Sigmoid colon (tissue), 7 donors: ENCODE measurements around the gene PRDM10. TPM values are rescaled to one million over a fixed set of nuclear protein-coding genes. Genes with fewer than 3 reads are reported as not detected.

Experiments
- DNase-seq: peaks from one replicate; pipeline ENCODE4 v3.0.0-alpha.2; 2019
- H3K27ac ChIP-seq, 4 donors: fragments of 200-600 bp; sonication (generic); one replicate each; pipeline ENCODE4 v1.5.1; 2016 to 2019; ENCODE audit warnings: mild to moderate bottlenecking in 1 of 4
- H3K27me3 ChIP-seq, 3 donors: fragments of 200-600 bp; sonication (generic); one replicate each; pipeline ENCODE4 v1.5.1; 2019; ENCODE audit warnings: mild to moderate bottlenecking in 1 of 3
- H3K36me3 ChIP-seq, 4 donors: fragments of 200-600 bp; sonication (generic); one replicate each; pipeline ENCODE4 v1.5.1; 2016 to 2019
- H3K4me1 ChIP-seq, 4 donors: fragments of 200-600 bp; sonication (generic); one replicate each; pipeline ENCODE4 v1.5.1; 2017 to 2019
- H3K4me3 ChIP-seq, 4 donors: fragments of 200-600 bp; sonication (generic); one replicate each; pipeline ENCODE4 v1.5.1; 2017 to 2019; ENCODE audit warnings: mild to moderate bottlenecking in 2 of 4, moderate library complexity in 1 of 4
- H3K9me3 ChIP-seq, 4 donors: fragments of 200-600 bp in 3 of 4; sonication (generic) in 3 of 4; one replicate each; pipeline versions ENCODE4 v1.5.1 to v1.6.1; 2013 to 2019
- CTCF ChIP-seq, 4 experiments: fragments of 450-650 bp in 3 of 4; fragments of 200-600 bp in 1 of 4; IDR thresholded peaks; one replicate each; pipeline ENCODE4 v1.5.1; 2016 to 2019; ENCODE audit warnings: antibody characterized with exemption in 4 of 4, mild to moderate bottlenecking in 3 of 4, moderate library complexity in 2 of 4
- EP300 ChIP-seq, 4 donors: sonication (generic); formaldehyde crosslinking; IDR thresholded peaks; one replicate each; pipeline ENCODE4 v1.6.1; 2017; ENCODE audit warnings: antibody characterized with exemption in 4 of 4
- POLR2A ChIP-seq, 2 donors: fragments of 450-650 bp; IDR thresholded peaks; one replicate each; pipeline ENCODE4 v1.6.1; 2016; ENCODE audit warnings: antibody characterized with exemption in 2 of 2, mild to moderate bottlenecking in 2 of 2, moderate library complexity in 2 of 2
- POLR2AphosphoS5 ChIP-seq, 4 donors: sonication (generic); formaldehyde crosslinking; IDR thresholded peaks; one replicate each; pipeline ENCODE4 v1.6.1; 2017; ENCODE audit warnings: antibody characterized with exemption in 4 of 4
- WGBS, 2 donors: extraction: QIAGEN DNeasy Blood & Tissue Kit; methylation state at CpG; one replicate each; pipeline ENCODE4 v1.1.7; 2013; 5-methylcytosine and 5-hydroxymethylcytosine counted together
- intact Hi-C: fragments of 100-400 bp; cut with DNase I; formaldehyde crosslinking; loops from one replicate; pipeline ENCODE4 v1.15.1; 2023
- polyA plus RNA-seq, 3 donors: library from polyadenylated mRNA; stranded (reverse); fragments of 200-250 nt; gene quantifications; one replicate each; pipeline ENCODE4 v1.2.3, GENCODE V29; 2013
- total RNA-seq, 4 donors: library from RNA; depleted of rRNA; stranded (reverse); fragments of >200 nt; gene quantifications; one replicate each; pipeline ENCODE4 v1.1.0, GENCODE V29; 2016
- donor health status: healthy with polysubstance abuse.
- donor health status: Bipolar disorder and iron deficiency.
- donor health status: healthy.

Gene PRDM10
- total and polyA plus RNA-seq, 7 donors, result 1.8 to 11.9 (median 6.3) TPM

- Histone ChIP-seq H3K27me3 (no peaks in the 10 kb centered on the region), H3K9me3 (no peaks in the 10 kb centered on the region), H3K36me3 (peaks cover 0 to 29% (median 10%) of the 10 kb centered on the region in 4 donors), H3K27ac (no peak overlapping the region), H3K4me1 (peaks cover 0 to 8% (median 2%) of the 10 kb centered on the region in 4 donors), H3K4me3 (no peak overlapping the region)
- no peak for DNase-seq
- TF ChIP-seq POLR2A (IDR thresholded peaks at IDR 0.05) (no peak), POLR2AphosphoS5 (IDR thresholded peaks at IDR 0.05) (no peak), EP300 (IDR thresholded peaks at IDR 0.05) (no peak), CTCF (IDR thresholded peaks at IDR 0.05) (no peak)
- 95 to 97% methylated on average over 15 of the region's 15 CpGs for WGBS, 2 donors
- intact Hi-C loops, result no loop called here
These were observed 55.7 kb downstream of the PRDM10 start for GRCh38 chr11:129946965-129947364.

- H3K27ac ChIP-seq, result no peak overlapping the region
- H3K36me3 ChIP-seq, result peaks cover 0 to 36% (median 10%) of the 10 kb centered on the region in 4 donors
- peaks cover 0 to 8% (median 2%) of the 10 kb centered on the region in 4 donors for H3K4me1 ChIP-seq
- H3K9me3 ChIP-seq, result no peaks in the 10 kb centered on the region
- intact Hi-C loops, result no loop called here
- 64 to 82% methylated on average over 4 of the region's 4 CpGs for WGBS, 2 donors
- no peak for DNase-seq
- H3K4me3 ChIP-seq, result no peak overlapping the region
- TF ChIP-seq CTCF (IDR thresholded peaks at IDR 0.05) (no peak), EP300 (IDR thresholded peaks at IDR 0.05) (no peak), POLR2A (IDR thresholded peaks at IDR 0.05) (no peak), POLR2AphosphoS5 (IDR thresholded peaks at IDR 0.05) (no peak)
- H3K27me3 ChIP-seq, result no peaks in the 10 kb centered on the region
These were observed 56.4 kb downstream of the PRDM10 start for GRCh38 chr11:129946256-129946655.

GRCh38 chr11:129945373-129945772 is 57.3 kb downstream of the PRDM10 start:
- no peak for TF ChIP-seq POLR2A (IDR thresholded peaks at IDR 0.05)
- TF ChIP-seq EP300 (IDR thresholded peaks at IDR 0.05), result no peak
- TF ChIP-seq CTCF (IDR thresholded peaks at IDR 0.05), result no peak
- no peak for TF ChIP-seq POLR2AphosphoS5 (IDR thresholded peaks at IDR 0.05)
- H3K4me3 ChIP-seq, result no peak overlapping the region
- DNase-seq, result no peak
- H3K27ac ChIP-seq, result no peak overlapping the region
- 95 to 96% methylated on average over 11 of the region's 11 CpGs for WGBS, 2 donors
- H3K9me3 ChIP-seq, result no peaks in the 10 kb centered on the region
- H3K4me1 ChIP-seq, result peaks cover 0 to under 1% (median 0%) of the 10 kb centered on the region in 4 donors
- peaks cover 0 to 38% (median 10%) of the 10 kb centered on the region in 4 donors for H3K36me3 ChIP-seq
- H3K27me3 ChIP-seq, result no peaks in the 10 kb centered on the region
- intact Hi-C loops, result no loop called here

- DNase-seq, result no peak
- Histone ChIP-seq H3K9me3 (no peaks in the 10 kb centered on the region), H3K4me3 (no peak overlapping the region), H3K36me3 (peaks cover 0 to 38% (median 10%) of the 10 kb centered on the region in 4 donors), H3K27ac (no peak overlapping the region), H3K4me1 (no peaks in the 10 kb centered on the region), H3K27me3 (no peaks in the 10 kb centered on the region)
- TF ChIP-seq POLR2AphosphoS5 (IDR thresholded peaks at IDR 0.05), result no peak
- no peak for TF ChIP-seq POLR2A (IDR thresholded peaks at IDR 0.05)
- no peak for TF ChIP-seq EP300 (IDR thresholded peaks at IDR 0.05)
- TF ChIP-seq CTCF (IDR thresholded peaks at IDR 0.05), result no peak
- 98% methylated on average over 18 of the region's 18 CpGs for WGBS, 2 donors
- intact Hi-C loops, result no loop called here
These were observed 57.9 kb downstream of the PRDM10 start for GRCh38 chr11:129944696-129945095.

- H3K27me3 ChIP-seq, result no peaks in the 10 kb centered on the region
- no peak for TF ChIP-seq POLR2A (IDR thresholded peaks at IDR 0.05)
- no peak for TF ChIP-seq CTCF (IDR thresholded peaks at IDR 0.05)
- no peak for TF ChIP-seq POLR2AphosphoS5 (IDR thresholded peaks at IDR 0.05)
- no peak for TF ChIP-seq EP300 (IDR thresholded peaks at IDR 0.05)
- peaks cover 0 to 38% (median 10%) of the 10 kb centered on the region in 4 donors for H3K36me3 ChIP-seq
These were observed 59.6 kb downstream of the PRDM10 start for GRCh38 chr11:129943036-129943435.

More at GRCh38 chr11:129943036-129943435, 59.6 kb downstream of the PRDM10 start:
- no peaks in the 10 kb centered on the region for H3K9me3 ChIP-seq
- H3K4me1 ChIP-seq, result no peaks in the 10 kb centered on the region
- DNase-seq, result no peak
- H3K4me3 ChIP-seq, result no peak overlapping the region
- intact Hi-C loops, result no loop called here
- H3K27ac ChIP-seq, result no peak overlapping the region
